DOHH2 (cell line): ENCODE measurements around the gene IWS1.

Experiments
- H3F3A ChIP-seq: fragments of 200-600 bp; sonication (generic), shearing (Covaris generic); 2 replicates; pipeline ENCODE4 v1.6.0; 2016; ENCODE audit warnings: antibody characterized with exemption, mild to moderate bottlenecking; ENCODE audit not compliant: control insufficient read depth, insufficient read depth
- H3K27ac ChIP-seq: fragments of 200-600 bp; sonication (generic); 2 replicates; pipeline ENCODE4 v1.5.1; 2014; ENCODE audit warnings: low read depth, mild to moderate bottlenecking, low read length, moderate library complexity
- H3K27me3 ChIP-seq: fragments of 200-600 bp; sonication (generic); 2 replicates; pipeline ENCODE4 v1.6.1; 2014; ENCODE audit warnings: mild to moderate bottlenecking, low read length, mixed read lengths; ENCODE audit not compliant: control insufficient read depth
- H3K36me3 ChIP-seq: fragments of 200-600 bp; sonication (generic); 2 replicates; pipeline ENCODE4 v1.6.1; 2014; ENCODE audit warnings: mild to moderate bottlenecking, low read length, moderate library complexity, mixed read lengths; ENCODE audit not compliant: control insufficient read depth
- H3K4me1 ChIP-seq: fragments of 200-600 bp; sonication (generic); 2 replicates; pipeline ENCODE4 v1.6.1; 2014; ENCODE audit warnings: mild to moderate bottlenecking, low read length, mixed read lengths; ENCODE audit not compliant: control insufficient read depth
- H3K4me2 ChIP-seq: fragments of 200-600 bp; sonication (generic); 2 replicates; pipeline ENCODE4 v1.6.0; 2014; ENCODE audit warnings: mild to moderate bottlenecking, low read length, moderate library complexity
- H3K4me3 ChIP-seq: fragments of 200-600 bp; sonication (generic); 2 replicates; pipeline ENCODE4 v1.5.1; 2014; ENCODE audit warnings: mild to moderate bottlenecking, low read length, mixed read lengths
- H3K79me2 ChIP-seq: fragments of 200-600 bp; sonication (generic); 2 replicates; pipeline ENCODE4 v1.6.1; 2014; ENCODE audit warnings: mild to moderate bottlenecking, low read length, mixed read lengths; ENCODE audit not compliant: control insufficient read depth
- H3K9me2 ChIP-seq: fragments of 200-600 bp; sonication (generic); replicated peaks from 2 replicates; pipeline ENCODE4 v1.6.1; 2014; ENCODE audit warnings: mild to moderate bottlenecking, low read length, mixed read lengths; ENCODE audit not compliant: control insufficient read depth
- H3K9me3 ChIP-seq: fragments of 200-600 bp; sonication (generic); 2 replicates; pipeline ENCODE4 v1.6.1; 2014; ENCODE audit warnings: antibody characterized with exemption, low read length, mixed read lengths; ENCODE audit not compliant: control insufficient read depth, insufficient read depth
- H4K20me1 ChIP-seq: fragments of 200-600 bp; sonication (generic); 2 replicates; pipeline ENCODE4 v1.6.0; 2014; ENCODE audit warnings: low read depth, mild to moderate bottlenecking, antibody characterized with exemption, low read length, moderate library complexity; ENCODE audit not compliant: control insufficient read depth, insufficient read depth
- CTCF ChIP-seq: fragments of 200-600 bp; sonication (generic); IDR thresholded peaks from one replicate; pipeline ENCODE4 v1.5.1; 2014; ENCODE audit warnings: antibody characterized with exemption, mild to moderate bottlenecking, low read depth, low read length; ENCODE audit not compliant: poor library complexity, severe bottlenecking
- EZH2phosphoT487 ChIP-seq: fragments of 200-600 bp; sonication (generic); IDR thresholded peaks from 2 replicates; pipeline ENCODE4 v1.6.1; 2017; ENCODE audit warnings: borderline replicate concordance, mild to moderate bottlenecking, antibody characterized with exemption, low read length, moderate library complexity, mixed read lengths

Gene IWS1

DNA sequence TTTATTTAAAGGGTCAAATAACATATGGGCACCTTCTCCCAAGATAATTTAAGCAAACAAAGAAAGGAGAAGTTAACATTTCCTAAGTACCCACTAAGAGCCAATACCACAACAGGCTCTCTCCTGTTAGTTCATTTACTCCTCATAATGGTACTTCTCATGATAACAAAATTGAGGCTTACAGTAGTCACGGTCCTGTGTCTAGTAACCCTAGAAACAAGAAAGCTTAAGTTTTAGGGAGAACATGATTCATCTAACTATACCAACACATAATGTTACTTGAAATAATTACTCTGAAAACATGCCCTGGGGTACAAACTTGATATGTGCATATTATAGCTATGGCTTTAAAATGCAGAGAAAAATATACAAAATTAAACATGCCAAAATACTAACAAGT, 19.8 kb downstream of the IWS1 start:
- H3K4me1 ChIP-seq, result 0 out of 2 replicates have a peak, but pooled peaks cover 3% of the 10 kb centered on the region

GRCh38 chr2:127504552-127505430, 21.5 kb downstream of the IWS1 start:
- H3K4me1 ChIP-seq, result 0 out of 2 replicates have a peak, but pooled peaks cover 3% of the 10 kb centered on the region
- no peaks in the 10 kb centered on the region for H3K9me3 ChIP-seq
- H4K20me1 ChIP-seq, result peaks cover 5% of the 10 kb centered on the region; the same call in 1 of the 2 replicates
- no peak overlapping the region for H3K4me3 ChIP-seq
- no peak overlapping the region for H3K4me2 ChIP-seq
- no peaks in the 10 kb centered on the region for H3K9me2 ChIP-seq
- H3K36me3 ChIP-seq, result peaks cover 87% of the 10 kb centered on the region
- peaks cover 45% of the 10 kb centered on the region for H3K79me2 ChIP-seq
- no peak overlapping the region for H3K27ac ChIP-seq
- no peaks in the 10 kb centered on the region for H3F3A ChIP-seq
- no peaks in the 10 kb centered on the region for H3K27me3 ChIP-seq
- TF ChIP-seq CTCF, result no peak
- TF ChIP-seq EZH2phosphoT487, result no peak

More for the DNA sequence above, 19.8 kb downstream of the IWS1 start:
- no peak for TF ChIP-seq EZH2phosphoT487
- TF ChIP-seq CTCF, result no peak
- Histone ChIP-seq H3K79me2 (peaks cover 62% of the 10 kb centered on the region), H3K27me3 (no peaks in the 10 kb centered on the region), H3K4me3 (no peak overlapping the region), H3K4me2 (no peak overlapping the region), H3K36me3 (peaks cover 87% of the 10 kb centered on the region), H3K9me2 (no peaks in the 10 kb centered on the region), H3F3A (no peaks in the 10 kb centered on the region), H3K9me3 (no peaks in the 10 kb centered on the region), H3K27ac (no peak overlapping the region), H4K20me1 (peaks cover 12% of the 10 kb centered on the region; the same call in 1 of the 2 replicates)

DNA sequence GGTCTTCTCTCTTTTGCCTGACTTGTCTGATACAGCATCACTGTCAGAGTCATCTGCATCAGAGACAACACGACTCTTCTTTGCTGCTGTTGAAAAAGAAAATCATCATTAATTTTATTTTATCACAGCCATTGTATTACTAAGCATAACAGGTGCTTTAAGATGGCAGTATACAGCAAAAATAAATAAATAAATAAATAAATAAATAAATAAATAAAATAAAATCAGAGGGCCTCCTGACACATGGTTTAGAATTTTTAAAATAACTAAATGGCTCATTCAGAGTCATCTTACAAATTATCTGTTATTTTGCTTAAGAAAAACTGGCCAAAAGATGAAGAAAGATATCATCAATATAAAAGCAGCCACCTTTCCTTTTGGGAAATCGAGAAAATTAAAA, 22.8 kb downstream of the IWS1 start:
- Histone ChIP-seq H3K27ac (no peak overlapping the region), H3K4me1 (no peaks in the 10 kb centered on the region), H3K9me3 (no peaks in the 10 kb centered on the region), H3K4me3 (no peak overlapping the region), H4K20me1 (peaks cover 5% of the 10 kb centered on the region; the same call in 1 of the 2 replicates), H3K4me2 (no peak overlapping the region), H3K79me2 (peaks cover 32% of the 10 kb centered on the region), H3F3A (no peaks in the 10 kb centered on the region), H3K9me2 (no peaks in the 10 kb centered on the region), H3K27me3 (no peaks in the 10 kb centered on the region), H3K36me3 (peaks cover 88% of the 10 kb centered on the region)
- TF ChIP-seq CTCF, result no peak
- no peak for TF ChIP-seq EZH2phosphoT487
